ENCODE measurements around the gene UBA3.

DNA sequence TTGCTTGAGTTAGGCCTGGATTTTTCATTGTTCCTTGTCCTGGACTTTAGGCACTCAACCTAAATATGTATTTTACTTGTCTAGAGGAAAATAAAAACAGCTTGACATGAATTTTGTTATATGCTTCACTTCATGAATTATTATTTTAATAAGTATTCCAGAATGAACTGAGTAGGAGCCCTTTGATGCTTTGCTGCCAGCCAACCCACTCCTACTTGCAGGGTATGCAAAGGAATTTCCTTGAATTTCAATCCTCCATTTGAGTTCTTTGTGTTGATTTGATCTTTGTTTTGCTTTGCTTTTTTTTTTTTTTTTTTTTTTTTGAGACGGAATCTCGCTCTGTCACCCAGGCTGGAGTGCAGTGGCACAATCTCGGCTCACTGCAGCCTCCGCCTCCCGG, 16.1 kb upstream of the UBA3 start:
- TF ChIP-seq, protein P1, sequence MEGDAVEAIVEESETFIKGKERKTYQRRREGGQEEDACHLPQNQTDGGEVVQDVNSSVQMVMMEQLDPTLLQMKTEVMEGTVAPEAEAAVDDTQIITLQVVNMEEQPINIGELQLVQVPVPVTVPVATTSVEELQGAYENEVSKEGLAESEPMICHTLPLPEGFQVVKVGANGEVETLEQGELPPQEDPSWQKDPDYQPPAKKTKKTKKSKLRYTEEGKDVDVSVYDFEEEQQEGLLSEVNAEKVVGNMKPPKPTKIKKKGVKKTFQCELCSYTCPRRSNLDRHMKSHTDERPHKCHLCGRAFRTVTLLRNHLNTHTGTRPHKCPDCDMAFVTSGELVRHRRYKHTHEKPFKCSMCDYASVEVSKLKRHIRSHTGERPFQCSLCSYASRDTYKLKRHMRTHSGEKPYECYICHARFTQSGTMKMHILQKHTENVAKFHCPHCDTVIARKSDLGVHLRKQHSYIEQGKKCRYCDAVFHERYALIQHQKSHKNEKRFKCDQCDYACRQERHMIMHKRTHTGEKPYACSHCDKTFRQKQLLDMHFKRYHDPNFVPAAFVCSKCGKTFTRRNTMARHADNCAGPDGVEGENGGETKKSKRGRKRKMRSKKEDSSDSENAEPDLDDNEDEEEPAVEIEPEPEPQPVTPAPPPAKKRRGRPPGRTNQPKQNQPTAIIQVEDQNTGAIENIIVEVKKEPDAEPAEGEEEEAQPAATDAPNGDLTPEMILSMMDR (IDR thresholded peaks at IDR 0.05): no peak
- TF ChIP-seq POLR2AphosphoS5 (IDR thresholded peaks at IDR 0.05; ENCODE audit: low read depth, low read length) (no peak), TCF7L2 (IDR thresholded peaks at IDR 0.05; ENCODE audit: low read depth, low read length) (no peak), SIN3A (IDR thresholded peaks at IDR 0.05; ENCODE audit: borderline replicate concordance, insufficient read depth, low read depth, low read length) (no peak)
- TF ChIP-seq, protein P2, sequence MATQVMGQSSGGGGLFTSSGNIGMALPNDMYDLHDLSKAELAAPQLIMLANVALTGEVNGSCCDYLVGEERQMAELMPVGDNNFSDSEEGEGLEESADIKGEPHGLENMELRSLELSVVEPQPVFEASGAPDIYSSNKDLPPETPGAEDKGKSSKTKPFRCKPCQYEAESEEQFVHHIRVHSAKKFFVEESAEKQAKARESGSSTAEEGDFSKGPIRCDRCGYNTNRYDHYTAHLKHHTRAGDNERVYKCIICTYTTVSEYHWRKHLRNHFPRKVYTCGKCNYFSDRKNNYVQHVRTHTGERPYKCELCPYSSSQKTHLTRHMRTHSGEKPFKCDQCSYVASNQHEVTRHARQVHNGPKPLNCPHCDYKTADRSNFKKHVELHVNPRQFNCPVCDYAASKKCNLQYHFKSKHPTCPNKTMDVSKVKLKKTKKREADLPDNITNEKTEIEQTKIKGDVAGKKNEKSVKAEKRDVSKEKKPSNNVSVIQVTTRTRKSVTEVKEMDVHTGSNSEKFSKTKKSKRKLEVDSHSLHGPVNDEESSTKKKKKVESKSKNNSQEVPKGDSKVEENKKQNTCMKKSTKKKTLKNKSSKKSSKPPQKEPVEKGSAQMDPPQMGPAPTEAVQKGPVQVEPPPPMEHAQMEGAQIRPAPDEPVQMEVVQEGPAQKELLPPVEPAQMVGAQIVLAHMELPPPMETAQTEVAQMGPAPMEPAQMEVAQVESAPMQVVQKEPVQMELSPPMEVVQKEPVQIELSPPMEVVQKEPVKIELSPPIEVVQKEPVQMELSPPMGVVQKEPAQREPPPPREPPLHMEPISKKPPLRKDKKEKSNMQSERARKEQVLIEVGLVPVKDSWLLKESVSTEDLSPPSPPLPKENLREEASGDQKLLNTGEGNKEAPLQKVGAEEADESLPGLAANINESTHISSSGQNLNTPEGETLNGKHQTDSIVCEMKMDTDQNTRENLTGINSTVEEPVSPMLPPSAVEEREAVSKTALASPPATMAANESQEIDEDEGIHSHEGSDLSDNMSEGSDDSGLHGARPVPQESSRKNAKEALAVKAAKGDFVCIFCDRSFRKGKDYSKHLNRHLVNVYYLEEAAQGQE (IDR thresholded peaks at IDR 0.05; ENCODE audit: insufficient read depth in 1 of 2, low read depth in 2 of 2, low read length in 1 of 2): no peak
